Gastroesophageal sphincter (tissue), 4 donors: ENCODE measurements around the gene PCDH15. TPM values are rescaled to one million over a fixed set of nuclear protein-coding genes. Genes with fewer than 3 reads are reported as not detected.

Experiments
- ATAC-seq: fragments of 150-250 bp; one replicate; pipeline ENCODE4 v1.9.1; 2016; ENCODE audit warnings: mild to moderate bottlenecking, moderate library complexity
- H3K27ac ChIP-seq, 4 donors: fragments of 200-600 bp; sonication (generic) in 3 of 4; 1 replicate in 3 of 4; 2 replicates in 1 of 4; pipeline ENCODE4 v1.5.1; 2016 to 2019
- H3K27me3 ChIP-seq: fragments of 200-600 bp; sonication (generic); one replicate; pipeline ENCODE4 v1.5.1; 2019
- H3K36me3 ChIP-seq, 2 donors: fragments of 200-600 bp; sonication (generic); one replicate each; pipeline ENCODE4 v1.5.1; 2019; ENCODE audit warnings: control low read depth in 1 of 2
- H3K4me1 ChIP-seq, 3 donors: fragments of 200-600 bp; sonication (generic); 1 replicate in 2 of 3; 2 replicates in 1 of 3; pipeline ENCODE4 v1.5.1; 2016 to 2019; ENCODE audit warnings: control low read depth in 2 of 3
- H3K4me3 ChIP-seq, 2 donors: fragments of 200-600 bp; sonication (generic); one replicate each; pipeline ENCODE4 v1.5.1; 2019; ENCODE audit warnings: mild to moderate bottlenecking in 1 of 2, moderate library complexity in 1 of 2
- H3K9me3 ChIP-seq, 3 donors: fragments of 200-600 bp; sonication (generic); one replicate each; pipeline ENCODE4 v1.5.1; 2017 to 2019; ENCODE audit warnings: control low read depth in 2 of 3
- CTCF ChIP-seq, 4 experiments: fragments of 200-600 bp in 2 of 4; fragments of 450-650 bp in 2 of 4; sonication (generic) in 1 of 4; IDR thresholded peaks; one replicate each; pipeline ENCODE4 v1.5.1; 2017 to 2019; ENCODE audit warnings: antibody characterized with exemption in 4 of 4, mild to moderate bottlenecking in 2 of 4, moderate library complexity in 2 of 4
- EP300 ChIP-seq: sonication (generic); formaldehyde crosslinking; IDR thresholded peaks from one replicate; pipeline ENCODE4 v1.6.1; 2017; ENCODE audit warnings: antibody characterized with exemption, mild to moderate bottlenecking
- POLR2A ChIP-seq, 2 donors: fragments of 450-650 bp; IDR thresholded peaks; one replicate each; pipeline ENCODE4 v1.6.1; 2017; ENCODE audit warnings: antibody characterized with exemption in 2 of 2, mild to moderate bottlenecking in 2 of 2, moderate library complexity in 1 of 2
- POLR2AphosphoS5 ChIP-seq: sonication (generic); formaldehyde crosslinking; IDR thresholded peaks from one replicate; pipeline ENCODE4 v1.6.1; 2017; ENCODE audit warnings: antibody characterized with exemption
- WGBS, 2 donors: methylation state at CpG; one replicate each; pipeline ENCODE4 v1.1.5; 2018; ENCODE audit warnings: low coverage in 1 of 2; 5-methylcytosine and 5-hydroxymethylcytosine counted together
- total RNA-seq, 4 donors: library from RNA; depleted of rRNA; stranded (reverse); fragments of >200 nt; gene quantifications; one replicate each; pipeline ENCODE4 v1.1.0, GENCODE V29; 2016

PCDH15 gene
- total RNA-seq, 4 donors from 2014 or later, result 0.10 to 0.50 (median 0.27) TPM; not detected in 1

GRCh38 chr10:54496852-54497251 is 304.2 kb downstream of the PCDH15 start:
- TF ChIP-seq POLR2AphosphoS5 (no peak), POLR2A (IDR thresholded peaks at IDR 0.05) (no peak), CTCF (IDR thresholded peaks at IDR 0.05) (no peak), EP300 (no peak)
- WGBS, 2 donors, result 58 to 60% methylated on average over 1 to 3 of the region's 3 CpGs
- H3K27ac ChIP-seq, result no peak overlapping the region
- H3K4me1 ChIP-seq, result no peaks in the 10 kb centered on the region
- H3K27me3 ChIP-seq, result no peaks in the 10 kb centered on the region
- no peak overlapping the region for H3K4me3 ChIP-seq
- ATAC-seq, result no peak
- H3K9me3 ChIP-seq, result no peaks in the 10 kb centered on the region
- no peaks in the 10 kb centered on the region for H3K36me3 ChIP-seq

- Histone ChIP-seq H3K27ac (no peak overlapping the region), H3K4me1 (no peaks in the 10 kb centered on the region), H3K36me3 (no peaks in the 10 kb centered on the region), H3K9me3 (no peaks in the 10 kb centered on the region), H3K27me3 (no peaks in the 10 kb centered on the region), H3K4me3 (no peak overlapping the region)
- TF ChIP-seq POLR2A (IDR thresholded peaks at IDR 0.05) (no peak), CTCF (IDR thresholded peaks at IDR 0.05) (no peak), EP300 (no peak), POLR2AphosphoS5 (no peak)
- no peak for ATAC-seq
- WGBS, 2 donors, result 62 to 73% methylated on average over 2 of the region's 2 CpGs
Observed at GRCh38 chr10:54487743-54488142, 313.3 kb downstream of the PCDH15 start.

GRCh38 chr10:54485971-54486370 is 315.1 kb downstream of the PCDH15 start:
- 48 to 70% methylated on average over 1 to 2 of the region's 2 CpGs for WGBS, 2 donors
- no peaks in the 10 kb centered on the region for H3K27me3 ChIP-seq
- no peaks in the 10 kb centered on the region for H3K4me1 ChIP-seq
- no peak for ATAC-seq
- no peaks in the 10 kb centered on the region for H3K36me3 ChIP-seq
- H3K27ac ChIP-seq, result no peak overlapping the region
- no peak overlapping the region for H3K4me3 ChIP-seq
- no peaks in the 10 kb centered on the region for H3K9me3 ChIP-seq
- TF ChIP-seq POLR2A (IDR thresholded peaks at IDR 0.05) (no peak), EP300 (no peak), POLR2AphosphoS5 (no peak), CTCF (IDR thresholded peaks at IDR 0.05) (no peak)

GRCh38 chr10:54484186-54484585 is 316.8 kb downstream of the PCDH15 start:
- Histone ChIP-seq H3K4me3 (no peak overlapping the region), H3K27ac (no peak overlapping the region), H3K36me3 (no peaks in the 10 kb centered on the region), H3K9me3 (no peaks in the 10 kb centered on the region), H3K27me3 (no peaks in the 10 kb centered on the region), H3K4me1 (no peaks in the 10 kb centered on the region)
- WGBS, 2 donors, result 89 to 100% methylated on average over 1 of the region's 1 CpG
- no peak for ATAC-seq
- TF ChIP-seq CTCF (IDR thresholded peaks at IDR 0.05) (no peak), POLR2A (IDR thresholded peaks at IDR 0.05) (no peak), POLR2AphosphoS5 (no peak)

GRCh38 chr10:54478601-54479000 is 322.4 kb downstream of the PCDH15 start:
- Histone ChIP-seq H3K27ac (no peak overlapping the region), H3K4me3 (no peak overlapping the region), H3K27me3 (no peaks in the 10 kb centered on the region), H3K4me1 (no peaks in the 10 kb centered on the region), H3K9me3 (no peaks in the 10 kb centered on the region), H3K36me3 (no peaks in the 10 kb centered on the region)
- no peak for ATAC-seq
- TF ChIP-seq CTCF (IDR thresholded peaks at IDR 0.05) (no peak), POLR2A (IDR thresholded peaks at IDR 0.05) (no peak), POLR2AphosphoS5 (no peak), EP300 (no peak)
- WGBS, 2 donors, result 90 to 95% methylated on average over 3 of the region's 3 CpGs
